Measurements from ENCODE around the gene OR1F1. TPM values are rescaled to one million over a fixed set of nuclear protein-coding genes. Genes with fewer than 3 reads are reported as not detected.
A peak's percentile ranks its signal among the peaks of the same experiment; 100 is the strongest.
"Not testable (repeated sequence)": the region's sequence is repeated elsewhere in the genome, so short reads cannot be mapped to it uniquely, and the experiment has no call there.

Gene OR1F1
- total and polyA plus RNA-seq, 4 donors, result not detected

GRCh38 chr16:3179651-3180050 is 8.4 kb upstream of the OR1F1 start:
- intact Hi-C loops (cut with DNase I), result no loop called here
- WGBS, 2 donors, result 68 to 74% methylated on average over 7 to 8 of the region's 8 CpGs
- H3K27me3 ChIP-seq (ENCODE audit: control insufficient read depth in 1 of 2, insufficient read depth in 2 of 2, low read length in 1 of 2), result no peaks in the 10 kb centered on the region
- no peaks in the 10 kb centered on the region for H3K4me1 ChIP-seq (ENCODE audit: control insufficient read depth in 1 of 2, insufficient read depth in 2 of 2, low read length in 2 of 2)
- no peak overlapping the region for H3K4me3 ChIP-seq (ENCODE audit: low read length in 2 of 2)
- no peak for ATAC-seq (ENCODE audit: low FRiP score)
- DNase-seq, result peak in 1 of 2 donors; percentile 38
- no peaks in the 10 kb centered on the region for H3K9me3 ChIP-seq (ENCODE audit: control insufficient read depth, low read length)
- no peak overlapping the region for H3K27ac ChIP-seq (ENCODE audit: low read depth in 1 of 2, low read length in 2 of 2)
- H3K36me3 ChIP-seq (ENCODE audit: control insufficient read depth in 1 of 2, insufficient read depth in 2 of 2, low read length in 1 of 2), result no peaks in the 10 kb centered on the region

- DNase-seq (peak in 1 of 2 donors; percentile 52), ATAC-seq (ENCODE audit: low FRiP score) (no peak)
- Histone ChIP-seq H3K36me3 (ENCODE audit: control insufficient read depth in 1 of 2, insufficient read depth in 2 of 2, low read length in 1 of 2) (no peaks in the 10 kb centered on the region), H3K4me1 (ENCODE audit: control insufficient read depth in 1 of 2, insufficient read depth in 2 of 2, low read length in 2 of 2) (no peaks in the 10 kb centered on the region), H3K27ac (ENCODE audit: low read depth in 1 of 2, low read length in 2 of 2) (no peak overlapping the region), H3K4me3 (ENCODE audit: low read length in 2 of 2) (no peak overlapping the region), H3K27me3 (ENCODE audit: control insufficient read depth in 1 of 2, insufficient read depth in 2 of 2, low read length in 1 of 2) (no peaks in the 10 kb centered on the region), H3K9me3 (ENCODE audit: control insufficient read depth, low read length) (no peaks in the 10 kb centered on the region)
- intact Hi-C loops (cut with DNase I), result no loop called here
- WGBS, 2 donors, result 17 to 46% methylated on average over 21 of the region's 21 CpGs
These were observed 7.5 kb upstream of the OR1F1 start for GRCh38 chr16:3180445-3180878.

GRCh38 chr16:3182293-3182607 is 5.8 kb upstream of the OR1F1 start:
- H3K27ac ChIP-seq (ENCODE audit: low read depth in 1 of 2, low read length in 2 of 2); H3K4me3 ChIP-seq (ENCODE audit: low read length in 2 of 2); H3K9me3 ChIP-seq (ENCODE audit: control insufficient read depth, low read length); intact Hi-C loops (cut with DNase I); H3K36me3 ChIP-seq (ENCODE audit: control insufficient read depth in 1 of 2, insufficient read depth in 2 of 2, low read length in 1 of 2); H3K4me1 ChIP-seq (ENCODE audit: control insufficient read depth in 1 of 2, insufficient read depth in 2 of 2, low read length in 2 of 2); ATAC-seq (ENCODE audit: low FRiP score); H3K27me3 ChIP-seq (ENCODE audit: control insufficient read depth in 1 of 2, insufficient read depth in 2 of 2, low read length in 1 of 2): not testable (repeated sequence)
- peak in 1 of 2 donors; percentile 60 for DNase-seq
- 37 to 40% methylated on average over 8 of the region's 8 CpGs for WGBS, 2 donors

GRCh38 chr16:3182608-3183444 is 5.2 kb upstream of the OR1F1 start:
- Histone ChIP-seq H3K4me3 (ENCODE audit: low read length in 2 of 2) (no peak overlapping the region), H3K4me1 (ENCODE audit: control insufficient read depth in 1 of 2, insufficient read depth in 2 of 2, low read length in 2 of 2) (no peaks in the 10 kb centered on the region), H3K27me3 (ENCODE audit: control insufficient read depth in 1 of 2, insufficient read depth in 2 of 2, low read length in 1 of 2) (no peaks in the 10 kb centered on the region), H3K9me3 (ENCODE audit: control insufficient read depth, low read length) (no peaks in the 10 kb centered on the region), H3K36me3 (ENCODE audit: control insufficient read depth in 1 of 2, insufficient read depth in 2 of 2, low read length in 1 of 2) (no peaks in the 10 kb centered on the region), H3K27ac (ENCODE audit: low read depth in 1 of 2, low read length in 2 of 2) (no peak overlapping the region)
- WGBS, 2 donors, result 1% methylated on average over 71 to 72 of the region's 72 CpGs
- DNase-seq (peak in 1 of 2 donors; percentile 77), ATAC-seq (ENCODE audit: low FRiP score) (peak; percentile 29)
- intact Hi-C loops (cut with DNase I), result no loop called here

GRCh38 chr16:3183445-3184139 is 4.4 kb upstream of the OR1F1 start:
- Histone ChIP-seq H3K36me3 (ENCODE audit: control insufficient read depth in 1 of 2, insufficient read depth in 2 of 2, low read length in 1 of 2) (no peaks in the 10 kb centered on the region), H3K27me3 (ENCODE audit: control insufficient read depth in 1 of 2, insufficient read depth in 2 of 2, low read length in 1 of 2) (no peaks in the 10 kb centered on the region), H3K27ac (ENCODE audit: low read depth in 1 of 2, low read length in 2 of 2) (no peak overlapping the region), H3K9me3 (ENCODE audit: control insufficient read depth, low read length) (no peaks in the 10 kb centered on the region), H3K4me3 (ENCODE audit: low read length in 2 of 2) (no peak overlapping the region), H3K4me1 (ENCODE audit: control insufficient read depth in 1 of 2, insufficient read depth in 2 of 2, low read length in 2 of 2) (no peaks in the 10 kb centered on the region)
- ATAC-seq (ENCODE audit: low FRiP score) (no peak), DNase-seq (peak in 1 of 2 donors; percentile 68)
- WGBS, 2 donors, result 4 to 6% methylated on average over 40 to 42 of the region's 42 CpGs
- intact Hi-C loops (cut with DNase I), result no loop called here

GRCh38 chr16:3186946-3187690 is 886 bp upstream of the OR1F1 start:
- Histone ChIP-seq H3K27me3 (ENCODE audit: control insufficient read depth in 1 of 2, insufficient read depth in 2 of 2, low read length in 1 of 2) (no peaks in the 10 kb centered on the region), H3K4me3 (ENCODE audit: low read length in 2 of 2) (no peak overlapping the region), H3K9me3 (ENCODE audit: control insufficient read depth, low read length) (no peaks in the 10 kb centered on the region), H3K27ac (ENCODE audit: low read depth in 1 of 2, low read length in 2 of 2) (no peak overlapping the region), H3K36me3 (ENCODE audit: control insufficient read depth in 1 of 2, insufficient read depth in 2 of 2, low read length in 1 of 2) (no peaks in the 10 kb centered on the region), H3K4me1 (ENCODE audit: control insufficient read depth in 1 of 2, insufficient read depth in 2 of 2, low read length in 2 of 2) (no peaks in the 10 kb centered on the region)
- DNase-seq (peak in 1 of 2 donors; percentile 55), ATAC-seq (ENCODE audit: low FRiP score) (no peak)
- intact Hi-C loops (cut with DNase I), result no loop called here
- 75 to 77% methylated on average over 23 of the region's 23 CpGs for WGBS, 2 donors

- 1% methylated on average over 13 of the region's 13 CpGs for WGBS, 2 donors
- no peak for DNase-seq
- no peak overlapping the region for H3K27ac ChIP-seq (ENCODE audit: low read depth in 1 of 2, low read length in 2 of 2)
- no peaks in the 10 kb centered on the region for H3K36me3 ChIP-seq (ENCODE audit: control insufficient read depth in 1 of 2, insufficient read depth in 2 of 2, low read length in 1 of 2)
- no peak overlapping the region for H3K4me3 ChIP-seq (ENCODE audit: low read length in 2 of 2)
- no peaks in the 10 kb centered on the region for H3K9me3 ChIP-seq (ENCODE audit: control insufficient read depth, low read length)
- ATAC-seq (ENCODE audit: low FRiP score), result no peak
- no peaks in the 10 kb centered on the region for H3K27me3 ChIP-seq (ENCODE audit: control insufficient read depth in 1 of 2, insufficient read depth in 2 of 2, low read length in 1 of 2)
- no peaks in the 10 kb centered on the region for H3K4me1 ChIP-seq (ENCODE audit: control insufficient read depth in 1 of 2, insufficient read depth in 2 of 2, low read length in 2 of 2)
- intact Hi-C loops (cut with DNase I), result no loop called here
These were observed 596 bp downstream of the OR1F1 start for GRCh38 chr16:3188675-3188924.

GRCh38 chr16:3188925-3189825 is 1.2 kb downstream of the OR1F1 start:
- Histone ChIP-seq H3K27ac (ENCODE audit: low read depth in 1 of 2, low read length in 2 of 2) (no peak overlapping the region), H3K36me3 (ENCODE audit: control insufficient read depth in 1 of 2, insufficient read depth in 2 of 2, low read length in 1 of 2) (no peaks in the 10 kb centered on the region), H3K4me1 (ENCODE audit: control insufficient read depth in 1 of 2, insufficient read depth in 2 of 2, low read length in 2 of 2) (no peaks in the 10 kb centered on the region), H3K4me3 (ENCODE audit: low read length in 2 of 2) (no peak overlapping the region), H3K27me3 (ENCODE audit: control insufficient read depth in 1 of 2, insufficient read depth in 2 of 2, low read length in 1 of 2) (no peaks in the 10 kb centered on the region), H3K9me3 (ENCODE audit: control insufficient read depth, low read length) (no peaks in the 10 kb centered on the region)
- DNase-seq (no peak), ATAC-seq (ENCODE audit: low FRiP score) (peak; percentile 59)
- intact Hi-C loops (cut with DNase I), result no loop called here
- 1 to 2% methylated on average over 61 of the region's 61 CpGs for WGBS, 2 donors
